ENCODE results near the gene SMIM5. TPM values are rescaled to one million over a fixed set of nuclear protein-coding genes. Genes with fewer than 3 reads are reported as not detected.

Gene SMIM5
- total and polyA plus RNA-seq, 4 donors, result 2.1 to 5.8 (median 2.8) TPM

- Histone ChIP-seq H3K27ac (ENCODE audit: low read depth, low read length) (no peak overlapping the region), H3K4me1 (ENCODE audit: control insufficient read depth, insufficient read depth, low read length) (peaks cover 36% of the 10 kb centered on the region), H3K4me3 (ENCODE audit: low read depth, low read length) (no peak overlapping the region)
Measured at GRCh38 chr17:75645501-75645888, 12.3 kb downstream of the SMIM5 start.

GRCh38 chr17:75645889-75646637 lies 12.8 kb downstream of the SMIM5 start:
- peaks cover 76% of the 10 kb centered on the region for H3K36me3 ChIP-seq (ENCODE audit: control insufficient read depth, insufficient read depth, low read length)
- H3K27me3 ChIP-seq (ENCODE audit: control insufficient read depth, insufficient read depth, low read length), result no peaks in the 10 kb centered on the region
- H3K4me3 ChIP-seq (ENCODE audit: low read depth, low read length), result no peak overlapping the region
- H3K27ac ChIP-seq (ENCODE audit: low read depth, low read length), result peak overlapping the region; percentile 25
- H3K9me3 ChIP-seq (ENCODE audit: control insufficient read depth, insufficient read depth, low read length), result no peaks in the 10 kb centered on the region
- peaks cover 36% of the 10 kb centered on the region for H3K4me1 ChIP-seq (ENCODE audit: control insufficient read depth, insufficient read depth, low read length)
- DNase-seq (ENCODE audit: low read depth in 4 of 6, low spot score in 6 of 6), result no peak
- 60% methylated on average over 16 of the region's 17 CpGs for WGBS (ENCODE audit: insufficient coverage)

More at GRCh38 chr17:75645501-75645888, 12.3 kb downstream of the SMIM5 start:
- no peak for DNase-seq (ENCODE audit: low read depth in 4 of 6, low spot score in 6 of 6)
- 97% methylated on average over 5 of the region's 7 CpGs for WGBS (ENCODE audit: insufficient coverage)
- Histone ChIP-seq H3K9me3 (ENCODE audit: control insufficient read depth, insufficient read depth, low read length) (no peaks in the 10 kb centered on the region), H3K36me3 (ENCODE audit: control insufficient read depth, insufficient read depth, low read length) (peaks cover 74% of the 10 kb centered on the region), H3K27me3 (ENCODE audit: control insufficient read depth, insufficient read depth, low read length) (no peaks in the 10 kb centered on the region)

GRCh38 chr17:75646638-75646992 lies 13.4 kb downstream of the SMIM5 start:
- 89% methylated on average over 6 of the region's 6 CpGs for WGBS (ENCODE audit: insufficient coverage)
- DNase-seq (ENCODE audit: low read depth in 4 of 6, low spot score in 6 of 6), result no peak
- Histone ChIP-seq H3K36me3 (ENCODE audit: control insufficient read depth, insufficient read depth, low read length) (peaks cover 76% of the 10 kb centered on the region), H3K27ac (ENCODE audit: low read depth, low read length) (no peak overlapping the region), H3K4me1 (ENCODE audit: control insufficient read depth, insufficient read depth, low read length) (peaks cover 36% of the 10 kb centered on the region), H3K27me3 (ENCODE audit: control insufficient read depth, insufficient read depth, low read length) (no peaks in the 10 kb centered on the region), H3K9me3 (ENCODE audit: control insufficient read depth, insufficient read depth, low read length) (no peaks in the 10 kb centered on the region), H3K4me3 (ENCODE audit: low read depth, low read length) (no peak overlapping the region)

- Histone ChIP-seq H3K36me3 (ENCODE audit: control insufficient read depth, insufficient read depth, low read length) (peaks cover 78% of the 10 kb centered on the region), H3K27me3 (ENCODE audit: control insufficient read depth, insufficient read depth, low read length) (no peaks in the 10 kb centered on the region), H3K4me3 (ENCODE audit: low read depth, low read length) (no peak overlapping the region), H3K9me3 (ENCODE audit: control insufficient read depth, insufficient read depth, low read length) (no peaks in the 10 kb centered on the region), H3K4me1 (ENCODE audit: control insufficient read depth, insufficient read depth, low read length) (peaks cover 36% of the 10 kb centered on the region), H3K27ac (ENCODE audit: low read depth, low read length) (no peak overlapping the region)
- DNase-seq (ENCODE audit: low read depth in 4 of 6, low spot score in 6 of 6), result no peak
- 85% methylated on average over 7 of the region's 7 CpGs for WGBS (ENCODE audit: insufficient coverage)
Measured at GRCh38 chr17:75647061-75647460, 13.8 kb downstream of the SMIM5 start.

- DNase-seq (ENCODE audit: low read depth in 4 of 6, low spot score in 6 of 6), result no peak
- peaks cover 42% of the 10 kb centered on the region for H3K4me1 ChIP-seq (ENCODE audit: control insufficient read depth, insufficient read depth, low read length)
- H3K27me3 ChIP-seq (ENCODE audit: control insufficient read depth, insufficient read depth, low read length), result no peaks in the 10 kb centered on the region
- peaks cover 80% of the 10 kb centered on the region for H3K36me3 ChIP-seq (ENCODE audit: control insufficient read depth, insufficient read depth, low read length)
- H3K9me3 ChIP-seq (ENCODE audit: control insufficient read depth, insufficient read depth, low read length), result no peaks in the 10 kb centered on the region
- no peak overlapping the region for H3K27ac ChIP-seq (ENCODE audit: low read depth, low read length)
- 95% methylated on average over 6 of the region's 7 CpGs for WGBS (ENCODE audit: insufficient coverage)
- H3K4me3 ChIP-seq (ENCODE audit: low read depth, low read length), result no peak overlapping the region
Measured at GRCh38 chr17:75647921-75648320, 14.7 kb downstream of the SMIM5 start.

- Histone ChIP-seq H3K9me3 (ENCODE audit: control insufficient read depth, insufficient read depth, low read length) (no peaks in the 10 kb centered on the region), H3K27me3 (ENCODE audit: control insufficient read depth, insufficient read depth, low read length) (no peaks in the 10 kb centered on the region), H3K27ac (ENCODE audit: low read depth, low read length) (peak overlapping the region; percentile 81), H3K4me3 (ENCODE audit: low read depth, low read length) (no peak overlapping the region), H3K4me1 (ENCODE audit: control insufficient read depth, insufficient read depth, low read length) (peaks cover 38% of the 10 kb centered on the region), H3K36me3 (ENCODE audit: control insufficient read depth, insufficient read depth, low read length) (peaks cover 66% of the 10 kb centered on the region)
- no peak for DNase-seq (ENCODE audit: low read depth in 4 of 6, low spot score in 6 of 6)
- 89% methylated on average over 6 of the region's 6 CpGs for WGBS (ENCODE audit: insufficient coverage)
Measured at GRCh38 chr17:75649687-75650086, 16.5 kb downstream of the SMIM5 start.

- no peak overlapping the region for H3K4me3 ChIP-seq (ENCODE audit: low read depth, low read length)
- H3K9me3 ChIP-seq (ENCODE audit: control insufficient read depth, insufficient read depth, low read length), result no peaks in the 10 kb centered on the region
- no peaks in the 10 kb centered on the region for H3K27me3 ChIP-seq (ENCODE audit: control insufficient read depth, insufficient read depth, low read length)
- peaks cover 35% of the 10 kb centered on the region for H3K4me1 ChIP-seq (ENCODE audit: control insufficient read depth, insufficient read depth, low read length)
- 91% methylated on average over 4 of the region's 7 CpGs for WGBS (ENCODE audit: insufficient coverage)
- H3K27ac ChIP-seq (ENCODE audit: low read depth, low read length), result no peak overlapping the region
- DNase-seq (ENCODE audit: low read depth in 4 of 6, low spot score in 6 of 6), result no peak
- peaks cover 75% of the 10 kb centered on the region for H3K36me3 ChIP-seq (ENCODE audit: control insufficient read depth, insufficient read depth, low read length)
Measured at GRCh38 chr17:75650874-75651273, 17.6 kb downstream of the SMIM5 start.

GRCh38 chr17:75652341-75652740 lies 19.1 kb downstream of the SMIM5 start:
- no peaks in the 10 kb centered on the region for H3K27me3 ChIP-seq (ENCODE audit: control insufficient read depth, insufficient read depth, low read length)
- 95% methylated on average over 3 of the region's 5 CpGs for WGBS (ENCODE audit: insufficient coverage)
- DNase-seq (ENCODE audit: low read depth in 4 of 6, low spot score in 6 of 6), result no peak
- no peak overlapping the region for H3K4me3 ChIP-seq (ENCODE audit: low read depth, low read length)
- no peaks in the 10 kb centered on the region for H3K9me3 ChIP-seq (ENCODE audit: control insufficient read depth, insufficient read depth, low read length)
- H3K4me1 ChIP-seq (ENCODE audit: control insufficient read depth, insufficient read depth, low read length), result peaks cover 23% of the 10 kb centered on the region
- peaks cover 75% of the 10 kb centered on the region for H3K36me3 ChIP-seq (ENCODE audit: control insufficient read depth, insufficient read depth, low read length)
- H3K27ac ChIP-seq (ENCODE audit: low read depth, low read length), result no peak overlapping the region

- H3K27ac ChIP-seq (ENCODE audit: low read depth, low read length), result no peak overlapping the region
- H3K27me3 ChIP-seq (ENCODE audit: control insufficient read depth, insufficient read depth, low read length), result no peaks in the 10 kb centered on the region
- peaks cover 23% of the 10 kb centered on the region for H3K4me1 ChIP-seq (ENCODE audit: control insufficient read depth, insufficient read depth, low read length)
- peak in 2 of 6 donors; percentile 40 to 60 for DNase-seq (ENCODE audit: low read depth in 4 of 6, low spot score in 6 of 6)
- H3K36me3 ChIP-seq (ENCODE audit: control insufficient read depth, insufficient read depth, low read length), result peaks cover 77% of the 10 kb centered on the region
- H3K9me3 ChIP-seq (ENCODE audit: control insufficient read depth, insufficient read depth, low read length), result no peaks in the 10 kb centered on the region
- WGBS (ENCODE audit: insufficient coverage), result 60% methylated on average over 1 of the region's 6 CpGs
- H3K4me3 ChIP-seq (ENCODE audit: low read depth, low read length), result no peak overlapping the region
Measured at GRCh38 chr17:75652934-75653549, 19.8 kb downstream of the SMIM5 start.

GRCh38 chr17:75654176-75654575 lies 20.9 kb downstream of the SMIM5 start:
- Histone ChIP-seq H3K36me3 (ENCODE audit: control insufficient read depth, insufficient read depth, low read length) (peaks cover 70% of the 10 kb centered on the region), H3K9me3 (ENCODE audit: control insufficient read depth, insufficient read depth, low read length) (no peaks in the 10 kb centered on the region), H3K27me3 (ENCODE audit: control insufficient read depth, insufficient read depth, low read length) (no peaks in the 10 kb centered on the region), H3K4me1 (ENCODE audit: control insufficient read depth, insufficient read depth, low read length) (peaks cover 17% of the 10 kb centered on the region), H3K4me3 (ENCODE audit: low read depth, low read length) (no peak overlapping the region), H3K27ac (ENCODE audit: low read depth, low read length) (no peak overlapping the region)
- WGBS (ENCODE audit: insufficient coverage), result 73% methylated on average over 2 of the region's 2 CpGs
- no peak for DNase-seq (ENCODE audit: low read depth in 4 of 6, low spot score in 6 of 6)

Data from spinal cord (tissue), 10 donors.